Ascending aorta (tissue), 2 donors: ENCODE results near the gene EXOC3L2. TPM values are rescaled to one million over a fixed set of nuclear protein-coding genes. Genes with fewer than 3 reads are reported as not detected.
"Not testable (repeated sequence)": the region's sequence is repeated elsewhere in the genome, so short reads cannot be mapped to it uniquely, and the experiment has no call there.

Experiments used
- DNase-seq, 2 donors: peaks; one replicate each; pipeline ENCODE4 v3.0.0-alpha.2; 2019; ENCODE audit warnings: low spot score in 2 of 2
- H3K27ac ChIP-seq, 2 donors: fragments of 200-600 bp; sonication (generic); one replicate each; pipeline ENCODE4 v1.5.1; 2016 to 2017; ENCODE audit warnings: mild to moderate bottlenecking in 1 of 2
- H3K27me3 ChIP-seq: fragments of 200-600 bp; sonication (generic); one replicate; pipeline ENCODE4 v1.5.1; 2017
- H3K36me3 ChIP-seq, 2 donors: fragments of 200-600 bp; sonication (generic); one replicate each; pipeline ENCODE4 v1.5.1; 2016
- H3K4me1 ChIP-seq, 2 donors: fragments of 200-600 bp; sonication (generic); one replicate each; pipeline ENCODE4 v1.5.1; 2016 to 2017; ENCODE audit warnings: mild to moderate bottlenecking in 1 of 2
- H3K4me3 ChIP-seq, 2 donors: fragments of 200-600 bp; sonication (generic); one replicate each; pipeline ENCODE4 v1.5.1; 2016 to 2017; ENCODE audit warnings: mild to moderate bottlenecking in 1 of 2
- H3K9me3 ChIP-seq, 2 donors: fragments of 200-600 bp; sonication (generic); one replicate each; pipeline ENCODE4 v1.5.1; 2016
- intact Hi-C: fragments of 100-400 bp; cut with DNase I; formaldehyde crosslinking; loops from one replicate; pipeline ENCODE4 v1.15.1; 2023
- total RNA-seq: library from RNA; depleted of rRNA; stranded (reverse); fragments of >200 nt; gene quantifications from one replicate; pipeline ENCODE4 v1.1.0, GENCODE V29; 2016
- TF ChIP-seq, protein P1 (sequence below), 3 experiments: fragments of 200-600 bp in 2 of 3; fragments of 450-650 bp in 1 of 3; sonication (generic) in 2 of 3; IDR thresholded peaks; one replicate each; pipeline ENCODE4 v1.5.1; 2016 to 2019; ENCODE audit warnings: antibody characterized with exemption in 3 of 3, mild to moderate bottlenecking in 1 of 3, moderate library complexity in 1 of 3

Gene EXOC3L2
- total RNA-seq, 1 donor from 2014 or later, result 33.5 TPM

DNA sequence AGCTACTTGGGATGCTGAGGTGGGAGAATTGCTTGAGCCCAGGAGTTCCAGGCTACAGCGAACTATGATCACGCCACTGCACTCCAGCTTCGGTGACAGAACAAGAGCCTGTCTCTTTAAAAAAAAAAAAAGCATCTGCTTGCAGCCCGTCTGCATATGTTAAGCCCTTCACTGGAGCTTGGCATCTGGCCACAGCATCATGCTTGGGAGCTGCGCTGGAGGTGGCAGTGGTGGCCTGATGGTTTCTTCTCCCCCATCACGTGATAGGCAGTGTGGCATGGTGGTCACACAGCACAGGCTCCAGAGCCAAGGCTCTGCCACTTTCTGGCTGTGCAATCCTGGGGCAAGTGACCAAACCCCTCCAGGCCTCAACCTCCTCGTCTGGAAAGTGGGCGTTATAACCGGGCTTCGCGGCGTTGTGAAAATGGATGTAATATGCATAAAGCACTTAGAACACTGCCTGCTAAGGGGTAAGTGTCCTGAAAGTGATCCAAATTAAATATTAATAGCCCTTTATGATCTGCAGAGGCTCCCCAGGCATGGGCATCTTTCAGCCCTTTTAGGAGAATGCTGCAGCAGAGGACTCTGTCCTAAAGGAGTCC is 30.3 kb upstream of the EXOC3L2 start:
- Histone ChIP-seq H3K9me3 (no peaks in the 10 kb centered on the region), H3K4me3 (no peak overlapping the region), H3K4me1 (no peaks in the 10 kb centered on the region), H3K27me3 (no peaks in the 10 kb centered on the region), H3K36me3 (peaks cover 46 to 86% of the 10 kb centered on the region in 2 donors), H3K27ac (no peak overlapping the region)
- intact Hi-C loops, result no loop called here
- no peak for DNase-seq
- TF ChIP-seq, protein P1, sequence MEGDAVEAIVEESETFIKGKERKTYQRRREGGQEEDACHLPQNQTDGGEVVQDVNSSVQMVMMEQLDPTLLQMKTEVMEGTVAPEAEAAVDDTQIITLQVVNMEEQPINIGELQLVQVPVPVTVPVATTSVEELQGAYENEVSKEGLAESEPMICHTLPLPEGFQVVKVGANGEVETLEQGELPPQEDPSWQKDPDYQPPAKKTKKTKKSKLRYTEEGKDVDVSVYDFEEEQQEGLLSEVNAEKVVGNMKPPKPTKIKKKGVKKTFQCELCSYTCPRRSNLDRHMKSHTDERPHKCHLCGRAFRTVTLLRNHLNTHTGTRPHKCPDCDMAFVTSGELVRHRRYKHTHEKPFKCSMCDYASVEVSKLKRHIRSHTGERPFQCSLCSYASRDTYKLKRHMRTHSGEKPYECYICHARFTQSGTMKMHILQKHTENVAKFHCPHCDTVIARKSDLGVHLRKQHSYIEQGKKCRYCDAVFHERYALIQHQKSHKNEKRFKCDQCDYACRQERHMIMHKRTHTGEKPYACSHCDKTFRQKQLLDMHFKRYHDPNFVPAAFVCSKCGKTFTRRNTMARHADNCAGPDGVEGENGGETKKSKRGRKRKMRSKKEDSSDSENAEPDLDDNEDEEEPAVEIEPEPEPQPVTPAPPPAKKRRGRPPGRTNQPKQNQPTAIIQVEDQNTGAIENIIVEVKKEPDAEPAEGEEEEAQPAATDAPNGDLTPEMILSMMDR (IDR thresholded peaks at IDR 0.05), result no peak

DNA sequence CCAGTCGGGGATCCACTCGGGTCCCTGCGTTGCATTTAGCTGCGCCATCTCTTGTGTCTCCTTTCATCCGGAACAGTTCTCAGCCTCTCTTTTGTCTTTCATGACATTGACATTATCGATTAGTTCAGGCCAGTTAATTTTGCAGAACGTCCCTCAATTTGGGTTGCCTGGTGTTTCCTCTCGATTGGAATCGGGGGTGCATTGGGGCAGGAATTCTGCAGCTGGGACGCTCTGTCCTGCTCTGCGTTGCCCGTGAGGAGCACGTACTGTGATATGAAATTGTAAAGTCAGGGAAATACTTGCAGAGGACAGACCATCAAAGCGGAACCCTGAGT is 28.3 kb upstream of the EXOC3L2 start:
- H3K4me1 ChIP-seq, result no peaks in the 10 kb centered on the region
- no peaks in the 10 kb centered on the region for H3K9me3 ChIP-seq
- peaks cover 42 to 82% of the 10 kb centered on the region in 2 donors for H3K36me3 ChIP-seq
- no peaks in the 10 kb centered on the region for H3K27me3 ChIP-seq
- intact Hi-C loops, result no loop called here
- no peak overlapping the region for H3K4me3 ChIP-seq
- TF ChIP-seq, protein P1 (IDR thresholded peaks at IDR 0.05), result no peak
- DNase-seq, result no peak
- H3K27ac ChIP-seq, result no peak overlapping the region

DNA sequence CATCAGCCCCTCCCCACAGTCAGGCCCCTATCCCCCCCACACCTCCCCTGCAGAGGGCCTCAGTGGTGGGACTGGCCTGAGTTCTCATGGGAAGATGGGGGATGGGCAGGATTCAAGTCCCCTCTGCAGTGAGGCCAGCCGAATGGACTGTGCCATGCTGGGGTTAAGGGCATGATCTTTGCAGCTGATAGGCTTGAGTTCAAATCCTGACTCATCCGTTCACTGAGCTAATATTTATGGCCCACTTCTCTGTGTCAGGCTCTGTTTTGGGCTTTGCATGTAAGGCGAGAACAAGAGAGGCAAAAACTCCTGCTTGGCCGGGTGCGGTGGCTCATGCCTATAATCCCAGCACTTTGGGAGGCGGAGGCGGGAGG is 26.5 kb upstream of the EXOC3L2 start:
- TF ChIP-seq, protein P1 (IDR thresholded peaks at IDR 0.05), result no peak
- Histone ChIP-seq H3K27ac (no peak overlapping the region), H3K27me3 (no peaks in the 10 kb centered on the region), H3K4me3 (no peak overlapping the region), H3K36me3 (peaks cover 48 to 80% of the 10 kb centered on the region in 2 donors), H3K4me1 (no peaks in the 10 kb centered on the region), H3K9me3 (no peaks in the 10 kb centered on the region)
- DNase-seq, result no peak
- intact Hi-C loops, result no loop called here

DNA sequence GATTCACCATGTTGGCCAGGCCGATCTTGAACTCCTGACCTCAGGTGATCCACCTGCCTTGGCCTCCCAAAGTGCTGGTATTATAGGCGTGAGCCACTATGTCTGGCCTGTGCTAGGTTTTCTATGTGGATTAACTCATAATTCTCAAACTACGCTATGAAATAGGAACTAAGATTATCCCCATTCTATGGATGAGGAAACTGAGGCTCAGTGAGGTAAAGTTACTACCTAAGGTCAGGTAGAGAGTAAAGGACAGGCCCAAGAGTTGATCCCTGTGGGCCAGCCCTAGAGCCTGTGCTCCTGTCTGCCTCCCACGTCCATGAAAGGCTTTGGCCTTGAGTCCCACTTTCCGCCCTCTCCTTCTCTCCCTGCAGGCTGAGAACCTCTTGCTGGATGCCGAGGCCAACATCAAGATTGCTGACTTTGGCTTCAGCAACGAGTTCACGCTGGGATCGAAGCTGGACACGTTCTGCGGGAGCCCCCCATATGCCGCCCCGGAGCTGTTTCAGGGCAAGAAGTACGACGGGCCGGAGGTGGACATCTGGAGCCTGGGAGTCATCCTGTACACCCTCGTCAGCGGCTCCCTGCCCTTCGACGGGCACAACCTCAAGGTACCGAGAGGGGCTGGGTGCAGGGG is 26.0 kb upstream of the EXOC3L2 start:
- Histone ChIP-seq H3K27ac (no peak overlapping the region), H3K4me3 (no peak overlapping the region), H3K27me3 (no peaks in the 10 kb centered on the region), H3K36me3 (peaks cover 48 to 79% of the 10 kb centered on the region in 2 donors), H3K4me1 (no peaks in the 10 kb centered on the region), H3K9me3 (no peaks in the 10 kb centered on the region)
- intact Hi-C loops, result no loop called here
- DNase-seq, result peak in 1 of 2 donors; percentile 48
- TF ChIP-seq, protein P1 (IDR thresholded peaks at IDR 0.05), result no peak

DNA sequence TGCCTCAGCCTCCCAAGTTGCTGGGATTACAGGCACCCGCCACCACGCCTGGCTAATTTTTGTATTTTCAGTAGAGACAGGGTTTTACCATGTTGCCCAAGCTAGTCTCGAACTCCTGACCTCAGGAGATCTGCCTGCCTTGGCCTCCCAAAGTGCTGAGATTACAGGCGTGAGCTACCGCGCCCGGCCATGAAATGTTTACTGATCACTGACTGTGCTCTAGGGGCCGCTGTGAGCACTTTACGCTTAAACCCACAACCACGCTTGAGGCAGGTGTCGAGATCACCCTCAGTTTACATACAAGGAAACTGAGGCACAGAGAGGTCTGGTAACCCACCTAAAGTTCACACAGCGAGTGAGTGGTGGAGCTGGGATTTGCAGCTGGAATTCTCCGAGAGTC is 24.7 kb upstream of the EXOC3L2 start:
- DNase-seq, H3K4me1 ChIP-seq, H3K27ac ChIP-seq, H3K4me3 ChIP-seq, intact Hi-C loops, H3K9me3 ChIP-seq, H3K27me3 ChIP-seq: not testable (repeated sequence)
- peaks cover 44 to 76% of the 10 kb centered on the region in 2 donors for H3K36me3 ChIP-seq

DNA sequence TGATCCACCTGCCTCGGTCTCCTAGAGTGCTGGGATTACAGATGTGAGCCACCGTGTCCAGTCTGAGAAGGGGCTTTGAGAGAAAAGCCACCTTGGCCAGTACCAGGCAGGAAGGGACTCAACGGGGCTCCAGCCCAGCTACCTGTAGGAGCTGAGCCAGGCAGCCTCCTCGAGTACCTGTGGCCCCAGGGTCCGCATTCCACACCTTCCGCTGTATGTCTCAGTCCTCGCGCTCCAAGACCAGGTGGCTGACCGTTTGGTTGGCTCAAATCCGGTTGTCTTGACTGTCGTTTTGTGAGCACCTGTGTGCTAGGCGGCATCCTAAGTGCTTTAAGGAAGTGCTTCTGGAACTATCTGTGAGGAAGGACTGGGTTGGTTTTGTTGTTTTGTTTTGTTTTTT is 22.1 kb upstream of the EXOC3L2 start:
- Histone ChIP-seq H3K4me1 (no peaks in the 10 kb centered on the region), H3K27me3 (no peaks in the 10 kb centered on the region), H3K27ac (no peak overlapping the region), H3K9me3 (no peaks in the 10 kb centered on the region), H3K36me3 (peaks cover 41 to 64% of the 10 kb centered on the region in 2 donors), H3K4me3 (no peak overlapping the region)
- TF ChIP-seq, protein P1 (IDR thresholded peaks at IDR 0.05), result no peak
- intact Hi-C loops, result no loop called here
- DNase-seq, result no peak
